OCI-LY1 (cell line): ENCODE measurements around the gene DCC.

Experiments used
- H2AFZ ChIP-seq: fragments of 200-600 bp; sonication (generic), shearing (Covaris generic); 2 replicates; pipeline ENCODE4 v1.6.0; 2014; ENCODE audit warnings: antibody characterized with exemption, mild to moderate bottlenecking, low read length
- H3F3A ChIP-seq: fragments of 200-600 bp; sonication (generic), shearing (Covaris generic); 2 replicates; pipeline ENCODE4 v1.6.0; 2014; ENCODE audit warnings: mild to moderate bottlenecking, antibody characterized with exemption, low read length, moderate library complexity; ENCODE audit not compliant: insufficient read depth
- H3K27ac ChIP-seq: fragments of 200-600 bp; sonication (generic); 2 replicates; pipeline ENCODE4 v1.5.1; 2014; ENCODE audit warnings: low read length, mixed run types, mild to moderate bottlenecking, low read depth; ENCODE audit not compliant: poor library complexity, severe bottlenecking
- H3K27me3 ChIP-seq: fragments of 200-600 bp; sonication (generic); 2 replicates; pipeline ENCODE4 v1.6.0; 2014; ENCODE audit warnings: antibody characterized with exemption, mild to moderate bottlenecking, low read length, moderate library complexity; ENCODE audit not compliant: insufficient read depth
- H3K36me3 ChIP-seq: fragments of 200-600 bp; sonication (generic); 2 replicates; pipeline ENCODE4 v1.6.1; 2014; ENCODE audit warnings: mild to moderate bottlenecking, antibody characterized with exemption, low read length, moderate library complexity, mixed read lengths; ENCODE audit not compliant: insufficient read depth
- H3K4me1 ChIP-seq: fragments of 200-600 bp; sonication (generic); 2 replicates; pipeline ENCODE4 v1.5.1; 2014; ENCODE audit warnings: mild to moderate bottlenecking, low read length, moderate library complexity; ENCODE audit not compliant: insufficient read depth, severe bottlenecking
- H3K4me2 ChIP-seq: fragments of 200-600 bp; sonication (generic), shearing (Covaris generic); 2 replicates; pipeline ENCODE4 v1.6.1; 2014; ENCODE audit warnings: low read length
- H3K4me3 ChIP-seq: fragments of 200-600 bp; sonication (generic); 2 replicates; pipeline ENCODE4 v1.5.1; 2014; ENCODE audit warnings: low read length, low read depth, mild to moderate bottlenecking, mixed read lengths; ENCODE audit not compliant: poor library complexity, severe bottlenecking
- H3K79me2 ChIP-seq: fragments of 200-600 bp; shearing (Covaris generic); 2 replicates; pipeline ENCODE4 v1.6.1; 2016; ENCODE audit warnings: mixed run types, low read length, mixed read lengths; ENCODE audit not compliant: insufficient read depth
- H3K9ac ChIP-seq: fragments of 200-600 bp; sonication (generic), shearing (Covaris generic); 2 replicates; pipeline ENCODE4 v1.6.1; 2014; ENCODE audit warnings: mild to moderate bottlenecking, low read length, mixed read lengths
- H3K9me2 ChIP-seq: fragments of 200-600 bp; sonication (generic), shearing (Covaris generic); 2 replicates; pipeline ENCODE4 v1.6.1; 2014; ENCODE audit warnings: low read depth, mild to moderate bottlenecking, low read length, mixed read lengths
- H3K9me3 ChIP-seq: fragments of 200-600 bp; shearing (Covaris generic); 2 replicates; pipeline ENCODE4 v1.6.1; 2014; ENCODE audit warnings: low read length, mixed read lengths
- H4K20me1 ChIP-seq: fragments of 200-600 bp; sonication (generic), shearing (Covaris generic); 2 replicates; pipeline ENCODE4 v1.6.0; 2016; ENCODE audit warnings: mild to moderate bottlenecking, low read length; ENCODE audit not compliant: insufficient read depth
- CTCF ChIP-seq: fragments of 200-600 bp; sonication (generic), shearing (Covaris generic); IDR thresholded peaks from 2 replicates; pipeline ENCODE4 v1.5.1; 2017; ENCODE audit warnings: mild to moderate bottlenecking, antibody characterized with exemption, low read length, moderate library complexity, mixed read lengths
- EZH2 ChIP-seq: fragments of 200-600 bp; sonication (generic), shearing (Covaris generic); IDR thresholded peaks from 2 replicates; pipeline ENCODE4 v1.8.0; 2017; ENCODE audit warnings: borderline replicate concordance, mixed run types, mild to moderate bottlenecking, antibody characterized with exemption, low read length, moderate library complexity, mixed read lengths

The DCC gene

GRCh38 chr18:53387581-53387980 is 1047.6 kb downstream of the DCC start:
- Histone ChIP-seq H2AFZ (no peak overlapping the region), H3K9me3 (no peaks in the 10 kb centered on the region), H3K4me1 (no peaks in the 10 kb centered on the region), H3K36me3 (no peaks in the 10 kb centered on the region), H4K20me1 (no peaks in the 10 kb centered on the region), H3K9me2 (no peaks in the 10 kb centered on the region), H3K9ac (no peak overlapping the region), H3K4me3 (no peak overlapping the region), H3K79me2 (no peaks in the 10 kb centered on the region), H3K27me3 (no peaks in the 10 kb centered on the region), H3F3A (no peaks in the 10 kb centered on the region), H3K4me2 (no peak overlapping the region), H3K27ac (no peak overlapping the region)
- TF ChIP-seq EZH2, result no peak

GRCh38 chr18:53402670-53403069 is 1062.7 kb downstream of the DCC start:
- TF ChIP-seq CTCF, result no peak
- TF ChIP-seq EZH2, result no peak
- Histone ChIP-seq H3F3A (no peaks in the 10 kb centered on the region), H2AFZ (no peak overlapping the region), H3K4me3 (no peak overlapping the region), H3K9me3 (no peaks in the 10 kb centered on the region), H3K27me3 (no peaks in the 10 kb centered on the region), H3K79me2 (no peaks in the 10 kb centered on the region), H4K20me1 (no peaks in the 10 kb centered on the region), H3K4me1 (no peaks in the 10 kb centered on the region), H3K36me3 (no peaks in the 10 kb centered on the region), H3K9ac (no peak overlapping the region), H3K4me2 (no peak overlapping the region), H3K27ac (no peak overlapping the region), H3K9me2 (no peaks in the 10 kb centered on the region)

- Histone ChIP-seq H3K9me2 (no peaks in the 10 kb centered on the region), H2AFZ (no peak overlapping the region), H3K27ac (no peak overlapping the region), H3K27me3 (no peaks in the 10 kb centered on the region), H3K36me3 (no peaks in the 10 kb centered on the region), H3K9ac (no peak overlapping the region), H3K4me1 (no peaks in the 10 kb centered on the region), H3K79me2 (no peaks in the 10 kb centered on the region), H4K20me1 (no peaks in the 10 kb centered on the region), H3F3A (no peaks in the 10 kb centered on the region), H3K9me3 (no peaks in the 10 kb centered on the region), H3K4me2 (no peak overlapping the region), H3K4me3 (no peak overlapping the region)
- no peak for TF ChIP-seq EZH2
- no peak for TF ChIP-seq CTCF
These were observed 1068.3 kb downstream of the DCC start for GRCh38 chr18:53408271-53408670.

GRCh38 chr18:53411511-53411910 is 1071.5 kb downstream of the DCC start:
- no peaks in the 10 kb centered on the region for H3K27me3 ChIP-seq
- no peak overlapping the region for H3K4me3 ChIP-seq
- no peaks in the 10 kb centered on the region for H3F3A ChIP-seq
- H4K20me1 ChIP-seq, result no peaks in the 10 kb centered on the region
- no peak overlapping the region for H2AFZ ChIP-seq
- H3K36me3 ChIP-seq, result no peaks in the 10 kb centered on the region
- no peak overlapping the region for H3K9ac ChIP-seq
- H3K4me1 ChIP-seq, result no peaks in the 10 kb centered on the region
- no peak overlapping the region for H3K27ac ChIP-seq
- TF ChIP-seq EZH2, result no peak
- TF ChIP-seq CTCF, result no peak
- no peaks in the 10 kb centered on the region for H3K9me3 ChIP-seq
- H3K4me2 ChIP-seq, result no peak overlapping the region
- H3K9me2 ChIP-seq, result no peaks in the 10 kb centered on the region
- no peaks in the 10 kb centered on the region for H3K79me2 ChIP-seq
